Neural progenitor cell (in vitro differentiated cells): ENCODE results near the gene TMCC1.

Experiments used
- EZH2phosphoT487 ChIP-seq: fragments of 200-600 bp; sonication (generic); IDR thresholded peaks from 2 replicates; pipeline ENCODE4 v1.6.1; 2017; ENCODE audit warnings: antibody characterized with exemption
- TF ChIP-seq, protein P1 (sequence below): fragments of 200-600 bp; sonication (generic); IDR thresholded peaks from 2 replicates; pipeline ENCODE4 v1.5.1; 2017; ENCODE audit warnings: antibody characterized with exemption, mild to moderate bottlenecking

- TF ChIP-seq, protein P1, sequence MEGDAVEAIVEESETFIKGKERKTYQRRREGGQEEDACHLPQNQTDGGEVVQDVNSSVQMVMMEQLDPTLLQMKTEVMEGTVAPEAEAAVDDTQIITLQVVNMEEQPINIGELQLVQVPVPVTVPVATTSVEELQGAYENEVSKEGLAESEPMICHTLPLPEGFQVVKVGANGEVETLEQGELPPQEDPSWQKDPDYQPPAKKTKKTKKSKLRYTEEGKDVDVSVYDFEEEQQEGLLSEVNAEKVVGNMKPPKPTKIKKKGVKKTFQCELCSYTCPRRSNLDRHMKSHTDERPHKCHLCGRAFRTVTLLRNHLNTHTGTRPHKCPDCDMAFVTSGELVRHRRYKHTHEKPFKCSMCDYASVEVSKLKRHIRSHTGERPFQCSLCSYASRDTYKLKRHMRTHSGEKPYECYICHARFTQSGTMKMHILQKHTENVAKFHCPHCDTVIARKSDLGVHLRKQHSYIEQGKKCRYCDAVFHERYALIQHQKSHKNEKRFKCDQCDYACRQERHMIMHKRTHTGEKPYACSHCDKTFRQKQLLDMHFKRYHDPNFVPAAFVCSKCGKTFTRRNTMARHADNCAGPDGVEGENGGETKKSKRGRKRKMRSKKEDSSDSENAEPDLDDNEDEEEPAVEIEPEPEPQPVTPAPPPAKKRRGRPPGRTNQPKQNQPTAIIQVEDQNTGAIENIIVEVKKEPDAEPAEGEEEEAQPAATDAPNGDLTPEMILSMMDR = no peak
- no peak for TF ChIP-seq EZH2phosphoT487
Measured at GRCh38 chr3:129676985-129677384, 216.5 kb downstream of the TMCC1 start.
